Stimulated activated CD8-positive, alpha-beta memory T cell treated with anti-CD3 and anti-CD28 coated beads, Interleukin-2, amount 100 ng/mL, for 1 hour (primary cell): ENCODE data around the gene MAN1C1.
A peak's percentile ranks its signal among the peaks of the same experiment; 100 is the strongest.
"Not testable (repeated sequence)": the region's sequence is repeated elsewhere in the genome, so short reads cannot be mapped to it uniquely, and the experiment has no call there.

ENCODE experiments used
- DNase-seq, 2 donors: peaks; one replicate each; pipeline ENCODE4 v3.0.0-alpha.2; 2020; ENCODE audit warnings: low read depth in 2 of 2

Gene MAN1C1

GRCh38 chr1:25698252-25698651 lies 81.7 kb downstream of the MAN1C1 start:
- no peak for DNase-seq

GRCh38 chr1:25699059-25699458 lies 82.5 kb downstream of the MAN1C1 start:
- DNase-seq = not testable (repeated sequence)

GRCh38 chr1:25699500-25700143 lies 83.0 kb downstream of the MAN1C1 start:
- no peak for DNase-seq

GRCh38 chr1:25700144-25700523 lies 83.5 kb downstream of the MAN1C1 start:
- no peak for DNase-seq

- no peak for DNase-seq
Measured at GRCh38 chr1:25700626-25701025, 84.0 kb downstream of the MAN1C1 start.

GRCh38 chr1:25701030-25701785 lies 84.6 kb downstream of the MAN1C1 start:
- no peak for DNase-seq

GRCh38 chr1:25702101-25702775 lies 85.6 kb downstream of the MAN1C1 start:
- DNase-seq = no peak

- DNase-seq = no peak
Measured at GRCh38 chr1:25703041-25703440, 86.5 kb downstream of the MAN1C1 start.

GRCh38 chr1:25703671-25704266 lies 87.2 kb downstream of the MAN1C1 start:
- DNase-seq = no peak

- DNase-seq = no peak
Measured at GRCh38 chr1:25704267-25704691, 87.7 kb downstream of the MAN1C1 start.

- DNase-seq = no peak
Measured at GRCh38 chr1:25705699-25706098, 89.1 kb downstream of the MAN1C1 start.

- no peak for DNase-seq
Measured at GRCh38 chr1:25706146-25707089, 89.8 kb downstream of the MAN1C1 start.

GRCh38 chr1:25707280-25708016 lies 90.9 kb downstream of the MAN1C1 start:
- DNase-seq = no peak

GRCh38 chr1:25710583-25711347 lies 94.2 kb downstream of the MAN1C1 start:
- DNase-seq = no peak

- peak in 1 of 2 donors; percentile 26 for DNase-seq
Measured at GRCh38 chr1:25711555-25712298, 95.1 kb downstream of the MAN1C1 start.

GRCh38 chr1:25712299-25712970 lies 95.8 kb downstream of the MAN1C1 start:
- no peak for DNase-seq

GRCh38 chr1:25713961-25714360 lies 97.4 kb downstream of the MAN1C1 start:
- DNase-seq = no peak

GRCh38 chr1:25714372-25714931 lies 97.9 kb downstream of the MAN1C1 start:
- DNase-seq = no peak
